Measurements from ENCODE around the gene CTBP1.

CTBP1 gene

GRCh38 chr4:1269209-1269608 lies 20.3 kb upstream of the CTBP1 start:
- Mint-ChIP-seq H3K36me3 (ENCODE audit: insufficient read depth) (peaks cover 13% of the 10 kb centered on the region), H3K27me3 (no peaks in the 10 kb centered on the region), H3K4me3 (no peak overlapping the region), H3K27ac (peak overlapping the region; percentile 36 to 44), H3K9me3 (no peaks in the 10 kb centered on the region), H3K4me1 (ENCODE audit: low read depth in 2 of 2) (peaks cover 8 to 9% of the 10 kb centered on the region in 2 donors)
- ATAC-seq (replicated peaks) (no peak), DNase-seq (no peak)

GRCh38 chr4:1266881-1267763 lies 18.2 kb upstream of the CTBP1 start:
- peaks cover 13% of the 10 kb centered on the region for H3K36me3 Mint-ChIP-seq (ENCODE audit: insufficient read depth)

GRCh38 chr4:1265351-1265750 lies 16.4 kb upstream of the CTBP1 start:
- peak overlapping the region in 1 of 2 donors; percentile 98 for H3K27ac Mint-ChIP-seq

More at GRCh38 chr4:1266881-1267763, 18.2 kb upstream of the CTBP1 start:
- peak; percentile 57 for ATAC-seq (replicated peaks)
- Mint-ChIP-seq H3K4me3 (peak overlapping the region; percentile 77 to 86), H3K27ac (peak overlapping the region; percentile 93 to 98), H3K4me1 (ENCODE audit: low read depth in 2 of 2) (peaks cover 8 to 10% of the 10 kb centered on the region in 2 donors), H3K27me3 (no peaks in the 10 kb centered on the region), H3K9me3 (no peaks in the 10 kb centered on the region)
- DNase-seq, result no peak

DNA sequence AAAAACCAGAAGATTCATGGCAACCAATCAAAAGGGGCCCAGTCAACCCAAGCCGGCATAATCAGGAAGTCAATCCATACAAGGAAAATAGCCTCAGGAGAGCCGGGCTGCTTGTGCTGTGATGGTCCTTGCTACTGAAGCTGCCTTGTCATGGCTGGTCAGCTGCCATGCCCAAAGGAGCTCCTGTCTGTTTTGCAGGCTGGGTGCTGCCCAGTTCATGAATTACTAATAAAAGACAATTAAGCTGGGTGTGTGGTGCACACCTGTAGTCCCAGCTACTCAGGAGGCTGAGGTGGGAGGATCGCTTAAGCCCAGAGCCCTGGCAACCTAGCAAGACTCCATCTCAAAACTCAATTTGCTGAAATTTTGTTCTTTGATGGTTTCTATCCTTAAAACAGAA lies 16.0 kb upstream of the CTBP1 start:
- Mint-ChIP-seq H3K27me3 (no peaks in the 10 kb centered on the region), H3K9me3 (no peaks in the 10 kb centered on the region), H3K27ac (no peak overlapping the region), H3K36me3 (ENCODE audit: insufficient read depth) (peaks cover 9% of the 10 kb centered on the region), H3K4me1 (ENCODE audit: low read depth in 2 of 2) (peaks cover 11 to 23% of the 10 kb centered on the region in 2 donors), H3K4me3 (no peak overlapping the region)
- no peak for DNase-seq
- ATAC-seq (replicated peaks), result no peak

More at GRCh38 chr4:1265351-1265750, 16.4 kb upstream of the CTBP1 start:
- no peak for DNase-seq
- Mint-ChIP-seq H3K36me3 (ENCODE audit: insufficient read depth) (peaks cover 9% of the 10 kb centered on the region), H3K4me3 (no peak overlapping the region), H3K9me3 (no peaks in the 10 kb centered on the region), H3K4me1 (ENCODE audit: low read depth in 2 of 2) (peaks cover 8 to 22% of the 10 kb centered on the region in 2 donors), H3K27me3 (no peaks in the 10 kb centered on the region)
- ATAC-seq (replicated peaks), result no peak

DNA sequence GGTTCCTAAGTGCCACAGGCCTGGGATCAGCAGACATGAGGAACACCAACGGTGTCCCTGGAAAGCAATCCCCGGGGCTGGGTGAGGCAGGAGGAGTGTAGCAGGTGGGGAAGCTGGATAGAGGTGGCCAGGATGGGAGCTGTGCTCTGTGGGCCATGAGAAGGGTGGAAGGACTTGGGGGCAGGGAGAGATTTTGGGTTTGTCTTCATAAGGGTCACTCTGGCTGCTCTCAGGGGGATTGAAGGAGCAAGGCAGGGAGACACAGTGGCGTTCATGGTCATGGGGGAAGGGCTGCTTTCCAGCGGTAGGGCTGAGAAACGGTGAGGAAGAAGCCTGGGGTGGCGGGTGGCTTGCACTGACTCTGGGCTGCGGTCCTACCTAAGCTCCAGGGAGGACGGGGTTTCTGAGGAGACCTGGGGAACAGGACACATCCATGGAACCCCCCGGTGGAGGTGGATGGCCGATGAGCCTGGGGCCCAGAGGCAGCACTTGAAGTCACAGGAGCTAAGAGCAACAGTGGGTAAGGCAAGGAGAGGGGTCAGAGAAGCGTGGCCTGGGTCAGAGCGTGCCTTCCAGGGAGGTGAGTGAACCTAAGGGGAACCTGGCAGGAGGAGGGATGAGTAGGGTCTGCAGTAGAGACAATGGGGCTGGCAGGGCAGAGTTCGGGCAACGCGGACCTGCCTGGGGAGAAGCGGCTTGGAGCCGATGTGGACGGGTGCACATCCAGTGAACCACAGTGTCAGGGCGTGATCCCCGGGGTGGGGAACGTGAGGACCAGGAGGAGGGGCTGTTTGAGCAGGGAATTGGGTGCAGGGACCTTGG lies 12.4 kb upstream of the CTBP1 start:
- H3K4me1 Mint-ChIP-seq (ENCODE audit: low read depth in 2 of 2), result peaks cover 4 to 14% of the 10 kb centered on the region in 2 donors

DNA sequence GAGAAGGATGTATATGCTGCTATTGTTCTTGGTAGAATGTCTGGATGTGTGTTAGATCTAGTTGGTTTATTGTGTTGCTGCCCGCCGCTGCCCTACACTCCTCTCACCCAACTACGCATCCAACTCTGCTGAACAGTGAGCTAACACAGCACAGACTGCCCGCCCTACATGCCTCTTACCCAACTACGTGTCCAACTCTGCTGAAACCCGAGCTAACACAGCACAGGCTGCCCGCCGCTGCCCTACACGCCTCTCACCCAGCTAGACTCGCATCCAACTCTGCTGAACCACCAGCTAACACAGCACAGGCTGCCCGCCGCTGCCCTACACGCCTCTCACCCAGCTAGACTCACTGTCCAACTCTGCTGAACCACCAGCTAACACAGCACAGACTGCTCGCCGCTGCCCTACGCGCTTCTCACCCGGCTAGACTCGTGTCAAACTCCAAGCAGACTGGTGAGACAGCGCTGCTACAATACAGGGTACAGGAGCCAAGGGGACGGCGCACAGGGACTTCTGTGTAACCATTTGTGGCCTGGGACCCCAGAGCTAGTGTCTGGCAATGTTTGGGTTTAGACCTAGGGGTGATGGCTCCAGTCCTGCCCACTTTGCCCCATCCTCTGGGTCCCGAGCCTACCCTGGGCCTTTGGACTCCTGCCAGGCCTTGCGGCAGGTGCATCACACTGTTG lies 11.6 kb upstream of the CTBP1 start:
- Mint-ChIP-seq H3K27me3 (no peaks in the 10 kb centered on the region), H3K4me1 (ENCODE audit: low read depth in 2 of 2) (peaks cover 7 to 19% of the 10 kb centered on the region in 2 donors), H3K9me3 (no peaks in the 10 kb centered on the region), H3K27ac (peak overlapping the region in 1 of 2 donors; percentile 76), H3K4me3 (no peak overlapping the region), H3K36me3 (ENCODE audit: insufficient read depth) (no peaks in the 10 kb centered on the region)
- DNase-seq (no peak), ATAC-seq (replicated peaks) (no peak)

More for the DNA sequence above, 12.4 kb upstream of the CTBP1 start:
- Mint-ChIP-seq H3K9me3 (no peaks in the 10 kb centered on the region), H3K36me3 (ENCODE audit: insufficient read depth) (no peaks in the 10 kb centered on the region), H3K27ac (peak overlapping the region in 1 of 2 donors; percentile 76), H3K27me3 (no peaks in the 10 kb centered on the region), H3K4me3 (no peak overlapping the region)
- ATAC-seq (replicated peaks) (no peak), DNase-seq (no peak)

DNA sequence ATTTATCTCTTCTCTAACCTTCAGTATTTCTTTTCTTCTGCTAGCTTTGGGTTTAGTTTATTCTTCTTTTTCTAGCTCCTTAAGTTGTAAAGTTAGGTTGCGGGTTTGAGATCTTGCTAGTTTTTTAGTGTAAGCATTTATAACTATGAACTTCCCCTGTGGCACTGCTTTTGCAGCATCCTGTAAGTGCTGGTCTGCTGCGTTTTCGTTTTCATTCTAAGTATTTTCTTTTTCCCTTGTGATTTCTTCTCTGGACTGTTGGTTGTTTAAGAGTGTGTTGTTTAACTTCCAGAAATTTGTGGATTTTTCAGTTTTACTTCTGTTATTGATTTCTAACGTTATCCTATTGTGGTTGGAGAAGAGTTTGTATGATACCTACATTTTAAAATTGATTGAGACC lies 11.0 kb upstream of the CTBP1 start:
- Mint-ChIP-seq H3K9me3 (no peaks in the 10 kb centered on the region), H3K4me1 (ENCODE audit: low read depth in 2 of 2) (peaks cover 9 to 20% of the 10 kb centered on the region in 2 donors), H3K27ac (peak overlapping the region in 1 of 2 donors; percentile 9), H3K36me3 (ENCODE audit: insufficient read depth) (no peaks in the 10 kb centered on the region), H3K4me3 (no peak overlapping the region), H3K27me3 (no peaks in the 10 kb centered on the region)
- ATAC-seq (replicated peaks) (no peak), DNase-seq (no peak)

DNA sequence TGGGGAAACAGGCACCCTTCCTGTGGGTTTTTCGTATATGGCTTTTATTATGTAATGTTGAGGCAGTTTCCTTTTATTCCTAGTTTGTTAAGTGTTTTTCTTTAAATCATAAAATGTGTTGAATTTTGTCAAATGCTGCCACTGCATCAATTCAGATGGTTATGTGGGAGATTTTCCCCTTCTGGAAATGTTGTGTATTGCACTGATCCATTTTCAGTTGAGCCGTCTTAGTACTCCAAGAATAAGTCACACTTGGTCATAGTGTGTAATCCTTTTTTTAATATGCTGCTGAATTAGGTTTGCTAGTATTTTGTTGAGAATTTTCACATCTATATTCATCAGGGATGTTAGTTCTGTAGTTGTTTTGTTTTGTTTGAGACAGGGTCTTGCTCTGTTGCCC lies 9.5 kb upstream of the CTBP1 start:
- no peak overlapping the region for H3K27ac Mint-ChIP-seq

GRCh38 chr4:1255699-1256098 lies 6.8 kb upstream of the CTBP1 start:
- Mint-ChIP-seq H3K27ac (peak overlapping the region; percentile 52 to 93), H3K27me3 (no peaks in the 10 kb centered on the region)
- no peak for ATAC-seq (replicated peaks)

More for the DNA sequence above, 9.5 kb upstream of the CTBP1 start:
- ATAC-seq (replicated peaks) (no peak), DNase-seq (no peak)
- Mint-ChIP-seq H3K4me1 (ENCODE audit: low read depth in 2 of 2) (peaks cover 24 to 33% of the 10 kb centered on the region in 2 donors), H3K9me3 (no peaks in the 10 kb centered on the region), H3K27me3 (no peaks in the 10 kb centered on the region), H3K4me3 (no peak overlapping the region), H3K36me3 (ENCODE audit: insufficient read depth) (no peaks in the 10 kb centered on the region)

GRCh38 chr4:1255151-1255550 lies 6.2 kb upstream of the CTBP1 start:
- peak overlapping the region in 1 of 2 donors; percentile 93 for H3K27ac Mint-ChIP-seq

More at GRCh38 chr4:1255699-1256098, 6.8 kb upstream of the CTBP1 start:
- Mint-ChIP-seq H3K36me3 (ENCODE audit: insufficient read depth) (peaks cover 15% of the 10 kb centered on the region), H3K9me3 (no peaks in the 10 kb centered on the region), H3K4me3 (no peak overlapping the region), H3K4me1 (ENCODE audit: low read depth in 2 of 2) (peaks cover 32 to 42% of the 10 kb centered on the region in 2 donors)
- DNase-seq, result no peak

GRCh38 chr4:1253831-1254230 lies 4.9 kb upstream of the CTBP1 start:
- Mint-ChIP-seq H3K9me3 (no peaks in the 10 kb centered on the region), H3K4me3 (peak overlapping the region; percentile 67), H3K36me3 (ENCODE audit: insufficient read depth) (peaks cover 28% of the 10 kb centered on the region), H3K27me3 (no peaks in the 10 kb centered on the region), H3K27ac (peak overlapping the region; percentile 88 to 93), H3K4me1 (ENCODE audit: low read depth in 2 of 2) (peaks cover 40 to 49% of the 10 kb centered on the region in 2 donors)
- DNase-seq (no peak), ATAC-seq (replicated peaks) (no peak)

More at GRCh38 chr4:1255151-1255550, 6.2 kb upstream of the CTBP1 start:
- Mint-ChIP-seq H3K4me1 (ENCODE audit: low read depth in 2 of 2) (peaks cover 37 to 44% of the 10 kb centered on the region in 2 donors), H3K9me3 (no peaks in the 10 kb centered on the region), H3K27me3 (no peaks in the 10 kb centered on the region), H3K4me3 (no peak overlapping the region), H3K36me3 (ENCODE audit: insufficient read depth) (peaks cover 20% of the 10 kb centered on the region)
- ATAC-seq (replicated peaks) (no peak), DNase-seq (no peak)

- H3K9me3 Mint-ChIP-seq, result no peaks in the 10 kb centered on the region
- ATAC-seq (replicated peaks) (no peak), DNase-seq (no peak)
- peaks cover 40 to 49% of the 10 kb centered on the region in 2 donors for H3K4me1 Mint-ChIP-seq (ENCODE audit: low read depth in 2 of 2)
- peaks cover 29% of the 10 kb centered on the region for H3K36me3 Mint-ChIP-seq (ENCODE audit: insufficient read depth)
- H3K27ac Mint-ChIP-seq, result peak overlapping the region in 1 of 2 donors; percentile 93
- H3K27me3 Mint-ChIP-seq, result no peaks in the 10 kb centered on the region
- peak overlapping the region; percentile 67 for H3K4me3 Mint-ChIP-seq
Observed at GRCh38 chr4:1252928-1253492, 4.1 kb upstream of the CTBP1 start.

DNA sequence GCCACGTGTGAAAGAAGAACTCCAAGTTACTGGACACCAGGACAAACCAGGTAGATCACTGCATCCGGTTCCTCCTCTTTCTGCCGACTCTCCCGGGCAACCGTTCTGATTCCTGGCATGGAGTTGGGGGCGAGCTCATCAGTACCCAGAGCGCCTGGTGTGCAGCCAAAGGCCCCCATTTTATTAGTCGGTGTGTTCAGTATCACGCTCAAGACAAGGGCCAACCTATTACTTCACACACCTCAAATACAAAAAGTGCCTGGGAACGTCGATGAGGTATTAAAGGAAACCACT lies 2.8 kb upstream of the CTBP1 start:
- DNase-seq (no peak), ATAC-seq (replicated peaks) (no peak)
- H3K36me3 Mint-ChIP-seq (ENCODE audit: insufficient read depth), result peaks cover 42% of the 10 kb centered on the region
- peaks cover 45 to 55% of the 10 kb centered on the region in 2 donors for H3K4me1 Mint-ChIP-seq (ENCODE audit: low read depth in 2 of 2)
- H3K9me3 Mint-ChIP-seq, result no peaks in the 10 kb centered on the region
- no peaks in the 10 kb centered on the region for H3K27me3 Mint-ChIP-seq
- H3K27ac Mint-ChIP-seq, result no peak overlapping the region
- H3K4me3 Mint-ChIP-seq, result peak overlapping the region in 1 of 2 donors; percentile 90

Data from effector memory CD8-positive, alpha-beta T cell (primary cell).